ENCODE data around the gene CDK14.

DNA sequence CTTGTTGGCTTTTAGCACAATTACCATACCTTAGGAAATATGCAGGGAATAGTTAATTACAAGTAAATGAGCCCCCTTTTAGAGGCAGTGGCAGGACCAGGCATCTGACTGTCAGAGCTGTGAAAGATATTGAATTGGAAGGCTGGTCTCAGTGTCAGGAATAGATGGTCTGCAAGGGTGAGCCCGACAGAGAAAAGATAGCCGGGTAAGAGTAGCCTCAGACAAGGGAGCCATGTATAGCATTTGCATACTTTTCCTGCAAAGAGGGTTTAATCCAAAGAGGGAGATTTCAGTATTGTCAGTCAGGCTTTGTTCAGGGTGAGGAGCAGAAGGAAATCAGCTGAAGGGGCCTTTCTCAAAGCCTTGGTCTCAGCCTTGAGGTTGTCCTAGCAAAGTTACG is 539.2 kb downstream of the CDK14 start:
- TF ChIP-seq CTCF (IDR thresholded peaks at IDR 0.05) = no peak
- no peak for TF ChIP-seq POLR2A (IDR thresholded peaks at IDR 0.05)

Measured in esophagus squamous epithelium (tissue), 4 donors.